Stomach (tissue), 9 donors: ENCODE measurements around the gene LRRC63. TPM values are rescaled to one million over a fixed set of nuclear protein-coding genes. Genes with fewer than 3 reads are reported as not detected.

Source experiments
- DNase-seq, 2 donors: peaks; one replicate each; pipeline versions ENCODE4 v3.0.0 to v3.0.0-alpha.2; 2013 to 2019
- H3K27ac ChIP-seq, 5 donors: fragments of 200-600 bp in 4 of 5; sonication (generic) in 4 of 5; one replicate each; pipeline ENCODE4 v1.5.1; 2013 to 2019; ENCODE audit warnings: mild to moderate bottlenecking in 1 of 5, moderate library complexity in 1 of 5
- H3K27me3 ChIP-seq, 3 donors: fragments of 200-600 bp; sonication (generic); one replicate each; pipeline ENCODE4 v1.5.1; 2017 to 2019; ENCODE audit warnings: mixed run types in 1 of 3
- H3K36me3 ChIP-seq, 4 donors: fragments of 200-600 bp; sonication (generic); 1 replicate in 3 of 4; 2 replicates in 1 of 4; pipeline ENCODE4 v1.5.1; 2016 to 2019
- H3K4me1 ChIP-seq, 4 donors: fragments of 200-600 bp; sonication (generic); one replicate each; pipeline ENCODE4 v1.5.1; 2016 to 2019
- H3K4me3 ChIP-seq, 4 donors: fragments of 200-600 bp; sonication (generic) in 3 of 4; one replicate each; pipeline ENCODE4 v1.5.1; 2016 to 2019; ENCODE audit warnings: mild to moderate bottlenecking in 1 of 4
- H3K9me3 ChIP-seq, 4 donors: fragments of 200-600 bp; sonication (generic); one replicate each; pipeline ENCODE4 v1.5.1; 2016 to 2019
- CTCF ChIP-seq, 7 experiments: fragments of 450-650 bp in 4 of 7; fragments of 200-600 bp in 3 of 7; sonication (generic) in 3 of 7; IDR thresholded peaks; one replicate each; pipeline ENCODE4 v1.5.1; 2016 to 2019; ENCODE audit warnings: antibody characterized with exemption in 7 of 7, control low read depth in 2 of 7, mild to moderate bottlenecking in 1 of 7
- EP300 ChIP-seq: sonication (generic); formaldehyde crosslinking; IDR thresholded peaks from one replicate; pipeline ENCODE4 v1.6.1; 2017; ENCODE audit warnings: antibody characterized with exemption
- POLR2A ChIP-seq, 4 donors: fragments of 450-650 bp; IDR thresholded peaks; one replicate each; pipeline ENCODE4 v1.6.1; 2016; ENCODE audit warnings: antibody characterized with exemption in 4 of 4, control low read depth in 2 of 4, mild to moderate bottlenecking in 1 of 4, moderate library complexity in 1 of 4
- POLR2AphosphoS5 ChIP-seq, 3 donors: sonication (generic); formaldehyde crosslinking; IDR thresholded peaks; one replicate each; pipeline ENCODE4 v1.6.1; 2016; ENCODE audit warnings: antibody characterized with exemption in 3 of 3
- WGBS, 5 donors: extraction: QIAGEN DNeasy Blood & Tissue Kit in 3 of 5; methylation state at CpG; one replicate each; pipeline versions ENCODE4 v1.1.5 to v1.1.7; 2013 to 2018; 5-methylcytosine and 5-hydroxymethylcytosine counted together
- intact Hi-C: fragments of 100-400 bp; cut with DNase I; formaldehyde crosslinking; loops from one replicate; pipeline ENCODE4 v1.15.1; 2023; ENCODE audit warnings: low total_unique reads
- polyA plus RNA-seq, 3 donors: library from polyadenylated mRNA; stranded (reverse); fragments of 200-250 nt; gene quantifications; one replicate each; pipeline ENCODE4 v1.2.3, GENCODE V29; 2013
- total RNA-seq, 5 donors: library from RNA; depleted of rRNA; stranded (reverse); fragments of >200 nt; gene quantifications; one replicate each; pipeline versions ENCODE4 v1.1.0 to v1.2.3, GENCODE V29; 2014 to 2016
- donor health status: healthy with polysubstance abuse.
- donor health status: Bipolar disorder and iron deficiency.
- donor health status: healthy.

LRRC63 gene
- total and polyA plus RNA-seq, 8 donors = 0.73 TPM; not detected in 7

GRCh38 chr13:46172531-46172991, 39.2 kb upstream of the LRRC63 start:
- TF ChIP-seq CTCF (IDR thresholded peaks at IDR 0.05) = no peak
- no peak for TF ChIP-seq POLR2A (IDR thresholded peaks at IDR 0.05)
- TF ChIP-seq EP300 = no peak
- no peak for TF ChIP-seq POLR2AphosphoS5 (IDR thresholded peaks at IDR 0.05)
- H3K9me3 ChIP-seq = no peaks in the 10 kb centered on the region
- H3K27me3 ChIP-seq = no peaks in the 10 kb centered on the region
- H3K36me3 ChIP-seq = no peaks in the 10 kb centered on the region
- 67 to 82% (median 70%) methylated on average over 6 of the region's 6 CpGs for WGBS, 5 donors
- peak in 1 of 2 donors; percentile 46 for DNase-seq
- H3K4me1 ChIP-seq = peaks cover 0 to 57% (median 0%) of the 10 kb centered on the region in 4 donors
- intact Hi-C loops = no loop called here
- no peak overlapping the region for H3K4me3 ChIP-seq
- peak overlapping the region in 2 of 5 donors; percentile 55 to 66 for H3K27ac ChIP-seq

- 76 to 88% (median 82%) methylated on average over 2 of the region's 2 CpGs for WGBS, 5 donors
- no peaks in the 10 kb centered on the region for H3K36me3 ChIP-seq
- no peak for TF ChIP-seq POLR2A (IDR thresholded peaks at IDR 0.05)
- TF ChIP-seq CTCF (IDR thresholded peaks at IDR 0.05) = no peak
- TF ChIP-seq POLR2AphosphoS5 (IDR thresholded peaks at IDR 0.05) = no peak
- no peak for TF ChIP-seq EP300
- H3K4me3 ChIP-seq = no peak overlapping the region
- H3K27me3 ChIP-seq = no peaks in the 10 kb centered on the region
- no peak for DNase-seq
- peaks cover 0 to 52% (median 0%) of the 10 kb centered on the region in 4 donors for H3K4me1 ChIP-seq
- peak overlapping the region in 2 of 5 donors; percentile 55 to 66 for H3K27ac ChIP-seq
- H3K9me3 ChIP-seq = no peaks in the 10 kb centered on the region
- intact Hi-C loops = no loop called here
Measured at GRCh38 chr13:46173656-46174055, 38.1 kb upstream of the LRRC63 start.

GRCh38 chr13:46176756-46177155, 35.0 kb upstream of the LRRC63 start:
- Histone ChIP-seq H3K27ac (peak overlapping the region in 4 of 5 donors; percentile 44 to 75 (median 64)), H3K36me3 (no peaks in the 10 kb centered on the region), H3K4me1 (peaks cover 0 to 25% (median 0%) of the 10 kb centered on the region in 4 donors), H3K27me3 (no peaks in the 10 kb centered on the region), H3K4me3 (peak overlapping the region in 1 of 4 donors; percentile 19), H3K9me3 (no peaks in the 10 kb centered on the region)
- peak in 1 of 2 donors; percentile 39 for DNase-seq
- WGBS, 5 donors = 40 to 61% (median 57%) methylated on average over 3 of the region's 3 CpGs
- intact Hi-C loops = no loop called here
- TF ChIP-seq POLR2AphosphoS5 (IDR thresholded peaks at IDR 0.05) = peak in 1 of 3 donors; percentile 24
- TF ChIP-seq EP300 = no peak

GRCh38 chr13:46178143-46178542, 33.6 kb upstream of the LRRC63 start:
- Histone ChIP-seq H3K27ac (peak overlapping the region in 4 of 5 donors; percentile 44 to 75 (median 64)), H3K9me3 (no peaks in the 10 kb centered on the region), H3K27me3 (no peaks in the 10 kb centered on the region), H3K4me1 (peaks cover 0 to 27% (median 0%) of the 10 kb centered on the region in 4 donors), H3K36me3 (no peaks in the 10 kb centered on the region), H3K4me3 (peak overlapping the region in 2 of 4 donors; percentile 19 to 33)
- no peak for DNase-seq
- intact Hi-C loops = no loop called here
- 59 to 79% (median 70%) methylated on average over 5 of the region's 5 CpGs for WGBS, 5 donors
- TF ChIP-seq POLR2AphosphoS5 (IDR thresholded peaks at IDR 0.05) = no peak

GRCh38 chr13:46178821-46179220, 32.9 kb upstream of the LRRC63 start:
- no peak for TF ChIP-seq EP300
- no peak for TF ChIP-seq CTCF (IDR thresholded peaks at IDR 0.05)
- TF ChIP-seq POLR2AphosphoS5 (IDR thresholded peaks at IDR 0.05) = no peak
- TF ChIP-seq POLR2A (IDR thresholded peaks at IDR 0.05) = no peak
- Histone ChIP-seq H3K27me3 (no peaks in the 10 kb centered on the region), H3K4me1 (peaks cover 0 to 24% (median 0%) of the 10 kb centered on the region in 4 donors), H3K4me3 (peak overlapping the region in 3 of 4 donors; percentile 5 to 33 (median 7)), H3K36me3 (no peaks in the 10 kb centered on the region), H3K9me3 (no peaks in the 10 kb centered on the region), H3K27ac (peak overlapping the region in 3 of 5 donors; percentile 16 to 75 (median 71))
- no peak for DNase-seq
- intact Hi-C loops = no loop called here
